B cell (primary cell): Measurements from ENCODE around the gene MSS51. TPM values are rescaled to one million over a fixed set of nuclear protein-coding genes. Genes with fewer than 3 reads are reported as not detected.
A peak's percentile ranks its signal among the peaks of the same experiment; 100 is the strongest.

Experiments used
- ATAC-seq: fragments of 200-7000 bp; cut with Tn5 transposase; one replicate; pipeline ENCODE4 v1.10.0; 2021; ENCODE audit warnings: low read depth, mild to moderate bottlenecking, moderate number of reproducible peaks, moderate library complexity
- CTCF ChIA-PET: fragments of 350-600 bp; sonication (Branson Sonifier 250); formaldehyde crosslinking; loops from one replicate; lab custom pipeline; 2021; ENCODE audit warnings: antibody characterized with exemption, inconsistent platforms; lab: Charles Lee
- POLR2A ChIA-PET: fragments of 350-600 bp; sonication (Branson Sonifier 250); formaldehyde crosslinking; loops from one replicate; lab custom pipeline; 2021; ENCODE audit warnings: antibody characterized with exemption; lab: Charles Lee
- DNase-seq: peaks from one replicate; pipeline ENCODE4 v3.0.0; 2013
- H2AFZ ChIP-seq: 2 replicates; pipeline ENCODE4 v1.6.1; 2012; ENCODE audit warnings: mild to moderate bottlenecking, low read depth, low read length; ENCODE audit not compliant: insufficient read depth, poor library complexity, severe bottlenecking
- H3K27ac ChIP-seq, 2 donors: 1 replicate in 1 of 2; 2 replicates in 1 of 2; pipeline ENCODE4 v1.5.1; 2012 to 2013; ENCODE audit warnings: low read length in 2 of 2, mild to moderate bottlenecking in 2 of 2, moderate library complexity in 1 of 2
- H3K27me3 ChIP-seq, 4 experiments: fragments of 200-600 bp in 1 of 4; sonication (generic) in 1 of 4; replicated peaks in 1 of 4; 1 replicate in 2 of 4; 2 replicates in 2 of 4; pipeline versions ENCODE4 v1.6.1 to v1.7.0; 2013 to 2016; ENCODE audit warnings: low read length in 3 of 4, mild to moderate bottlenecking in 2 of 4, mixed read lengths in 1 of 4, moderate library complexity in 1 of 4; ENCODE audit not compliant: insufficient read depth in 4 of 4, control insufficient read depth in 3 of 4; ENCODE audit errors: control extremely low read depth in 1 of 4
- H3K36me3 ChIP-seq, 2 experiments: replicated peaks in 1 of 2; 1 replicate in 1 of 2; 2 replicates in 1 of 2; pipeline versions ENCODE4 v1.6.1 to v1.7.1; 2013; ENCODE audit warnings: low read length in 1 of 2; ENCODE audit not compliant: insufficient read depth in 2 of 2, control insufficient read depth in 1 of 2; ENCODE audit errors: control extremely low read depth in 1 of 2, extremely low read depth in 1 of 2
- H3K4me1 ChIP-seq, 2 donors: fragments of 200-600 bp in 1 of 2; sonication (generic) in 1 of 2; 1 replicate in 1 of 2; 2 replicates in 1 of 2; pipeline versions ENCODE4 v1.5.1 to v1.6.1; 2013 to 2017; ENCODE audit warnings: low read length in 2 of 2; ENCODE audit not compliant: control insufficient read depth in 2 of 2, insufficient read depth in 2 of 2
- H3K4me2 ChIP-seq: replicated peaks from 2 replicates; pipeline ENCODE3; 2012; ENCODE audit warnings: mild to moderate bottlenecking, low read depth, low read length; ENCODE audit not compliant: poor library complexity, severe bottlenecking
- H3K4me3 ChIP-seq, 5 experiments: fragments of 200-600 bp in 1 of 5; sonication (generic) in 1 of 5; 1 replicate in 3 of 5; 2 replicates in 2 of 5; pipeline versions ENCODE4 v1.5.1 to v1.7.0; 2011 to 2016; ENCODE audit warnings: low read length in 4 of 5, mild to moderate bottlenecking in 4 of 5, low read depth in 2 of 5, control low read depth in 1 of 5, moderate library complexity in 1 of 5; ENCODE audit not compliant: insufficient read depth in 1 of 5; ENCODE audit errors: control extremely low read depth in 1 of 5, extremely low read depth in 1 of 5
- H3K79me2 ChIP-seq: fragments of 200-600 bp; sonication (generic); one replicate; pipeline ENCODE4 v1.6.0; 2016; ENCODE audit warnings: low read length; ENCODE audit not compliant: control insufficient read depth, insufficient read depth
- H3K9ac ChIP-seq: fragments of 200-600 bp; sonication (generic); 2 replicates; pipeline ENCODE4 v1.6.1; 2017; ENCODE audit warnings: mild to moderate bottlenecking, low read length, moderate library complexity
- H3K9me3 ChIP-seq, 3 donors: one replicate each; pipeline versions ENCODE4 v1.6.1 to v1.7.1; 2013; ENCODE audit warnings: low read length in 2 of 3; ENCODE audit not compliant: control insufficient read depth in 2 of 3, insufficient read depth in 1 of 3; ENCODE audit errors: control extremely low read depth in 1 of 3
- H4K20me1 ChIP-seq: 2 replicates; pipeline ENCODE4 v1.6.0; 2012; ENCODE audit warnings: mild to moderate bottlenecking, low read length; ENCODE audit not compliant: insufficient read depth, control insufficient read depth, poor library complexity, severe bottlenecking
- H3K27ac Mint-ChIP-seq: one replicate; pipeline ENCODE4 v1.8.0; 2021; ENCODE audit warnings: mixed read lengths
- H3K27me3 Mint-ChIP-seq: one replicate; pipeline ENCODE4 v1.8.0; 2021; ENCODE audit warnings: mixed read lengths
- H3K4me1 Mint-ChIP-seq: one replicate; pipeline ENCODE4 v1.8.0; 2021; ENCODE audit warnings: mixed read lengths
- H3K4me3 Mint-ChIP-seq: one replicate; pipeline ENCODE4 v1.8.0; 2021; ENCODE audit warnings: mixed read lengths
- H3K9me3 Mint-ChIP-seq: one replicate; pipeline ENCODE4 v1.8.0; 2022; ENCODE audit warnings: mixed read lengths; ENCODE audit not compliant: insufficient read depth
- CTCF ChIP-seq: fragments of 200-600 bp; IDR thresholded peaks from one replicate; pipeline ENCODE4 v1.8.0; 2022; ENCODE audit warnings: antibody characterized with exemption, mild to moderate bottlenecking
- EZH2 ChIP-seq: IDR thresholded peaks from 2 replicates; pipeline ENCODE4 v1.6.1; 2012; ENCODE audit warnings: borderline replicate concordance, low read depth, mild to moderate bottlenecking, moderate library complexity, low read length; ENCODE audit not compliant: insufficient read depth, poor library complexity, severe bottlenecking
- WGBS: methylation state at CpG from one replicate; pipeline ENCODE4 v1.1.5; 2013; ENCODE audit warnings: missing lambda C conversion rate; ENCODE audit not compliant: insufficient coverage; 5-methylcytosine and 5-hydroxymethylcytosine counted together
- intact Hi-C: fragments of 100-400 bp; cut with micrococcal nuclease; formaldehyde crosslinking; loops from one replicate; pipeline ENCODE4 v1.10.0; 2022
- polyA plus RNA-seq: library from polyadenylated mRNA; depleted of rRNA; stranded (reverse); fragments of >200 nt; gene quantifications from 2 replicates; pipeline ENCODE4 v1.2.3, GENCODE V29; 2012
- total RNA-seq, 2 donors: library from RNA; stranded (reverse); fragments of 120-200 nt in 1 of 2; gene quantifications; 1 replicate in 1 of 2; 2 replicates in 1 of 2; pipeline versions ENCODE4 v1.2.3 to v1.2.4, GENCODE V29; 2013 to 2022

The MSS51 gene
- total and polyA plus RNA-seq, 2 donors (not counting 1 experiment from before 2014, with no cell fraction given): 4.7 to 6.4 TPM

- ChIA-PET POLR2A (interaction anchor here (0.5 to 1.5 kb wide), 3 partner anchors 82 to 212 kb away, joined by 5 to 9 read pairs (median 5); partner anchors contain the start of genes DNAJC9 and PPP3CB), CTCF (no interaction called here)
- Mint-ChIP-seq H3K4me3 (peak within 1 kb of the TSS; percentile 96), H3K9me3 (no peaks in the 10 kb centered on the region), H3K27me3 (no peaks in the 10 kb centered on the region), H3K27ac (peak within 1 kb of the TSS; percentile 96), H3K4me1 (peaks cover 50% of the 10 kb centered on the region)
- intact Hi-C loops: loop anchor here (1.0 kb wide), 5 partner anchors 55 to 316 kb away; partner anchors contain the start of genes CFAP70, DNAJC9 and PPP3CB
- H2AFZ ChIP-seq: peak within 1 kb of the TSS; percentile 85
- DNase-seq (peak; percentile 92), ATAC-seq (peak; percentile 95)
- under 1% methylated on average over 56 of the region's 62 CpGs for WGBS
- peaks cover 22% of the 10 kb centered on the region for H4K20me1 ChIP-seq
- H3K9me3 ChIP-seq: no peaks in the 10 kb centered on the region
- H3K27ac ChIP-seq: peak within 1 kb of the TSS; percentile 84 to 97
- peaks cover 51% of the 10 kb centered on the region for H3K79me2 ChIP-seq
- peak within 1 kb of the TSS; percentile 77 for H3K4me2 ChIP-seq
- TF ChIP-seq CTCF (peak; percentile 37), EZH2 (no peak)
- peak within 1 kb of the TSS; percentile 70 to 94 (median 93) for H3K4me3 ChIP-seq
- peak within 1 kb of the TSS; percentile 98 for H3K9ac ChIP-seq
- peaks cover 0 to 2% of the 10 kb centered on the region in 2 experiments for H3K36me3 ChIP-seq
- H3K4me1 ChIP-seq: peaks cover 15 to 21% of the 10 kb centered on the region in 2 donors
- no peaks in the 10 kb centered on the region for H3K27me3 ChIP-seq
These were observed 19.7 kb downstream of the MSS51 start, which contains the start of gene ANXA7 for GRCh38 chr10:73413528-73414229. Gene ANXA7, minus strand, starts transcription at chr10:73414058. Its CDS starts 13,202 bp downstream, at chr10:73400856.

- no peaks in the 10 kb centered on the region for H3K9me3 ChIP-seq
- H3K4me3 ChIP-seq: peak overlapping the region; percentile 67 to 94 (median 93)
- Mint-ChIP-seq H3K27ac (peak overlapping the region; percentile 96), H3K4me1 (peaks cover 50% of the 10 kb centered on the region), H3K27me3 (no peaks in the 10 kb centered on the region), H3K4me3 (peak overlapping the region; percentile 96), H3K9me3 (no peaks in the 10 kb centered on the region)
- H3K79me2 ChIP-seq: peaks cover 57% of the 10 kb centered on the region
- CTCF ChIA-PET: no interaction called here
- ATAC-seq (no peak), DNase-seq (no peak)
- H3K27ac ChIP-seq: peak overlapping the region; percentile 84 to 97
- H3K36me3 ChIP-seq: peaks cover 0 to 2% of the 10 kb centered on the region in 2 experiments
- H2AFZ ChIP-seq: peak overlapping the region; percentile 85
- H3K4me2 ChIP-seq: peak overlapping the region; percentile 77
- H3K9ac ChIP-seq: peak overlapping the region; percentile 98
- H3K27me3 ChIP-seq: no peaks in the 10 kb centered on the region
- H3K4me1 ChIP-seq: peaks cover 15 to 21% of the 10 kb centered on the region in 2 donors
- H4K20me1 ChIP-seq: peaks cover 25% of the 10 kb centered on the region
- intact Hi-C loops: loop anchor here (1.0 kb wide), 1 partner anchor 316 kb away; no protein-coding TSS in a partner anchor
- TF ChIP-seq CTCF: no peak
- TF ChIP-seq EZH2: no peak
- under 1% methylated on average over 9 of the region's 9 CpGs for WGBS
- POLR2A ChIA-PET: interaction anchor here (0.5 to 1.5 kb wide), 3 partner anchors 82 to 213 kb away, joined by 5 to 9 read pairs (median 5); partner anchors contain the start of genes DNAJC9 and PPP3CB
These were observed 20.2 kb downstream of the MSS51 start for GRCh38 chr10:73413108-73413527.
